CD14-positive monocyte (primary cell): Measurements from ENCODE around the gene FGGY. TPM values are rescaled to one million over a fixed set of nuclear protein-coding genes. Genes with fewer than 3 reads are reported as not detected.

Source experiments
- DNase-seq, 3 donors: peaks; one replicate each; pipeline ENCODE4 v3.0.0-alpha.2; 2011 to 2022
- H2AFZ ChIP-seq: 2 replicates; pipeline ENCODE4 v1.6.0; 2012; ENCODE audit warnings: mild to moderate bottlenecking, low read depth, low read length, inconsistent platforms; ENCODE audit not compliant: insufficient read depth, poor library complexity, severe bottlenecking
- H3K27ac ChIP-seq, 2 donors: 1 replicate in 1 of 2; 2 replicates in 1 of 2; pipeline ENCODE4 v1.5.1; 2012 to 2013; ENCODE audit warnings: low read length in 2 of 2, control low read depth in 1 of 2, inconsistent platforms in 1 of 2, low read depth in 1 of 2, mild to moderate bottlenecking in 1 of 2
- H3K27me3 ChIP-seq, 2 donors: one replicate each; pipeline versions ENCODE4 v1.6.0 to v1.6.1; 2011 to 2013; ENCODE audit warnings: low read length in 2 of 2; ENCODE audit not compliant: control insufficient read depth in 2 of 2, insufficient read depth in 2 of 2
- H3K36me3 ChIP-seq, 2 donors: replicated peaks in 1 of 2; 1 replicate in 1 of 2; 2 replicates in 1 of 2; pipeline versions ENCODE4 v1.5.1 to v1.6.1; 2012 to 2013; ENCODE audit warnings: low read length in 2 of 2, control low read depth in 1 of 2, inconsistent platforms in 1 of 2, mild to moderate bottlenecking in 1 of 2; ENCODE audit not compliant: insufficient read depth in 2 of 2, control insufficient read depth in 1 of 2
- H3K4me1 ChIP-seq, 2 donors: 1 replicate in 1 of 2; 2 replicates in 1 of 2; pipeline versions ENCODE4 v1.5.1 to v1.6.1; 2012 to 2013; ENCODE audit warnings: low read length in 2 of 2, control low read depth in 1 of 2, inconsistent platforms in 1 of 2, mild to moderate bottlenecking in 1 of 2, moderate library complexity in 1 of 2; ENCODE audit not compliant: insufficient read depth in 2 of 2, control insufficient read depth in 1 of 2
- H3K4me2 ChIP-seq: replicated peaks from 2 replicates; pipeline ENCODE3; 2012; ENCODE audit warnings: low read length, moderate library complexity, mild to moderate bottlenecking; ENCODE audit not compliant: poor library complexity, severe bottlenecking; ENCODE audit errors: extremely low read depth
- H3K4me3 ChIP-seq, 3 experiments: fragments of 200-600 bp in 1 of 3; sonication (generic) in 1 of 3; replicated peaks in 1 of 3; 1 replicate in 2 of 3; 2 replicates in 1 of 3; pipeline ENCODE4 v1.5.1; 2011 to 2013; ENCODE audit warnings: low read length in 3 of 3, mild to moderate bottlenecking in 3 of 3, control low read depth in 2 of 3, low read depth in 2 of 3, inconsistent platforms in 1 of 3, moderate library complexity in 1 of 3
- H3K79me2 ChIP-seq: 2 replicates; pipeline ENCODE4 v1.6.0; 2012; ENCODE audit warnings: mild to moderate bottlenecking, control low read depth, inconsistent platforms, low read length, moderate library complexity; ENCODE audit not compliant: insufficient read depth
- H3K9ac ChIP-seq: 2 replicates; pipeline ENCODE4 v1.6.0; 2017; ENCODE audit warnings: low read length, mild to moderate bottlenecking; ENCODE audit not compliant: insufficient read depth, poor library complexity, severe bottlenecking
- H3K9me3 ChIP-seq, 2 donors: replicated peaks in 1 of 2; 1 replicate in 1 of 2; 2 replicates in 1 of 2; pipeline versions ENCODE4 v1.5.1 to v1.6.1; 2012 to 2013; ENCODE audit warnings: low read length in 2 of 2, control low read depth in 1 of 2; ENCODE audit not compliant: control insufficient read depth in 1 of 2, insufficient read depth in 1 of 2
- H4K20me1 ChIP-seq: 2 replicates; pipeline ENCODE4 v1.6.0; 2012; ENCODE audit warnings: mild to moderate bottlenecking, low read length, control low read depth, moderate library complexity; ENCODE audit not compliant: insufficient read depth
- H3K27ac Mint-ChIP-seq, 7 donors: one replicate each; pipeline ENCODE4 v1.8.0; 2020; ENCODE audit warnings: mild to moderate bottlenecking in 7 of 7, mixed read lengths in 7 of 7, moderate library complexity in 6 of 7, inconsistent platforms in 2 of 7
- H3K27me3 Mint-ChIP-seq, 3 donors: one replicate each; pipeline ENCODE4 v1.8.0; 2021 to 2022; ENCODE audit warnings: low read depth in 3 of 3, mild to moderate bottlenecking in 3 of 3, mixed read lengths in 3 of 3, moderate library complexity in 3 of 3, inconsistent platforms in 1 of 3
- H3K36me3 Mint-ChIP-seq, 2 donors: one replicate each; pipeline ENCODE4 v1.8.0; 2020; ENCODE audit warnings: mixed read lengths in 2 of 2, inconsistent platforms in 1 of 2, mild to moderate bottlenecking in 1 of 2
- H3K4me1 Mint-ChIP-seq: one replicate; pipeline ENCODE4 v1.8.0; 2020; ENCODE audit warnings: mild to moderate bottlenecking, mixed read lengths
- H3K4me3 Mint-ChIP-seq, 2 donors: one replicate each; pipeline ENCODE4 v1.8.0; 2020; ENCODE audit warnings: mild to moderate bottlenecking in 2 of 2, mixed read lengths in 2 of 2, moderate library complexity in 1 of 2
- H3K9me3 Mint-ChIP-seq, 7 donors: one replicate each; pipeline ENCODE4 v1.8.0; 2020 to 2022; ENCODE audit warnings: mixed read lengths in 7 of 7, mild to moderate bottlenecking in 6 of 7, moderate library complexity in 6 of 7, inconsistent platforms in 2 of 7
- CTCF ChIP-seq: fragments of 200-600 bp; IDR thresholded peaks from one replicate; pipeline ENCODE4 v1.8.0; 2022; ENCODE audit warnings: antibody characterized with exemption, mild to moderate bottlenecking
- WGBS: methylation state at CpG from one replicate; pipeline ENCODE4 v1.1.5; 2013; ENCODE audit warnings: missing lambda C conversion rate; ENCODE audit not compliant: insufficient coverage; 5-methylcytosine and 5-hydroxymethylcytosine counted together
- intact Hi-C, 2 donors: fragments of 100-400 bp; cut with micrococcal nuclease; formaldehyde crosslinking; loops; one replicate each; pipeline versions ENCODE4 v1.15.0 to v1.15.1; 2023
- polyA plus RNA-seq, 3 donors: library from polyadenylated mRNA; depleted of rRNA in 1 of 3; unstranded in 2 of 3; stranded (reverse) in 1 of 3; fragments of 300-500 nt in 2 of 3; fragments of >200 nt in 1 of 3; fragmentation: Illumina TruSeq in 2 of 3; gene quantifications; 1 replicate in 2 of 3; 2 replicates in 1 of 3; pipeline ENCODE4 v1.2.3, GENCODE V29; 2012 to 2021

Gene FGGY
- polyA plus RNA-seq, 3 donors = 2.3 to 4.3 (median 2.9) TPM

DNA sequence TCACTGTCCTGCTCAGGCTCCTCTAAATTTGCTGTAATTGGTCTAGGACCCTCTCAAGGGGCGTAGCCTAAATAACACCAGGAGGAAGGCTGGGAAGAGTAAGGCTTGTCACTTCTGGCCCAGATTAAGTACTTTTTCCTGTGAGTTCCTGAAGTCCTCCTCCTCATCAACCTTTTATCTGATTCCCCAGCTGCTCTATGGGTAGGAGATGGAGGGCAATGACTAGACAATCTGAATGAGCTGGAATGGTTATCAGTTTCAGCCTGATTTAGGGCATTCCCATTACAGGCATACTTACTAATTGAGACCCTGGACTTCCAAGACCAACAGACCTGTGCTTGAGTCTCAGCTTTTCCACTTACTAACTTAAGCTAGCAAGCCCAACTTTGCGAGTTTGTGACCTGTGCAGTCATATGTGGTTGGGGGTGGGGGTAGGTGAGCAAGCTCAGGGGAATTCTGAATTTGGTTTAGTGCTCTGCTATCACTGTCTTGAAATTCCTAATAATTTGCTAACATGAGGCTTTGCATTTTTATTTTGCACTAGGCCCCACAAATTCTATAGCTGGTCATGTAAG, 18.0 kb upstream of the FGGY start:
- no CpG with 5 or more reads among the region's 2 CpGs for WGBS
- Mint-ChIP-seq H3K36me3 (no peaks in the 10 kb centered on the region), H3K4me1 (peaks cover 4% of the 10 kb centered on the region), H3K27ac (no peak overlapping the region), H3K4me3 (no peak overlapping the region), H3K9me3 (peaks cover 0 to 2% (median 0%) of the 10 kb centered on the region in 7 donors), H3K27me3 (peaks cover 0 to 5% (median 3%) of the 10 kb centered on the region in 3 donors)
- H3K4me3 ChIP-seq = no peak overlapping the region
- H3K4me2 ChIP-seq = no peak overlapping the region
- H3K79me2 ChIP-seq = no peaks in the 10 kb centered on the region
- intact Hi-C loops = no loop called here
- H3K27me3 ChIP-seq = no peaks in the 10 kb centered on the region
- TF ChIP-seq CTCF = no peak
- no peaks in the 10 kb centered on the region for H3K36me3 ChIP-seq
- H3K9me3 ChIP-seq = no peaks in the 10 kb centered on the region
- H3K4me1 ChIP-seq = peaks cover 0 to 5% of the 10 kb centered on the region in 2 donors
- H4K20me1 ChIP-seq = no peaks in the 10 kb centered on the region
- no peak for DNase-seq
- H3K9ac ChIP-seq = no peak overlapping the region
- no peak overlapping the region for H2AFZ ChIP-seq
- H3K27ac ChIP-seq = no peak overlapping the region

DNA sequence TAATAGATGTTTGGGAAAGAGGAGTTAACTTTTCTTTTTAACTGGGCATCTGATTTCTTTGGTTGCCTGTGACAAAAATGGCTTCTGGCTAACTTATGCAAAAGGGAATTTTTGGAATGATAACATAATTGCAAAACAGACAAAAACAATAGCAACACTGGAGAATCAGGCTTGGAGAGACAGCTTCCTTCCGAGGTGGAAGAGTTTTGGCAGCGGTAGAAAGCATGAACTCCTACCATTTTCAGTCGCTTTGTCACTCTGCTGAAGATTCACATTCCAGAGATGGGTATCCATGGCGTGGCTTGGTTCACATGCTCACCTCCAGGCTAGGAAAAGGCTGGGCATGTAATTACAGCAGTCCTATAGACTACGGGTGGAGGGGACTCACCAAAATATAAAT, 17.2 kb upstream of the FGGY start:
- H2AFZ ChIP-seq = no peak overlapping the region
- no peaks in the 10 kb centered on the region for H3K27me3 ChIP-seq
- intact Hi-C loops = no loop called here
- Mint-ChIP-seq H3K27ac (no peak overlapping the region), H3K27me3 (peaks cover 0 to 5% (median 3%) of the 10 kb centered on the region in 3 donors), H3K4me3 (no peak overlapping the region), H3K9me3 (peaks cover 0 to 3% (median 0%) of the 10 kb centered on the region in 7 donors), H3K4me1 (peaks cover 4% of the 10 kb centered on the region), H3K36me3 (no peaks in the 10 kb centered on the region)
- TF ChIP-seq CTCF = no peak
- no peaks in the 10 kb centered on the region for H3K9me3 ChIP-seq
- H3K36me3 ChIP-seq = no peaks in the 10 kb centered on the region
- H3K4me3 ChIP-seq = no peak overlapping the region
- H3K79me2 ChIP-seq = no peaks in the 10 kb centered on the region
- no peaks in the 10 kb centered on the region for H4K20me1 ChIP-seq
- no peak for DNase-seq
- WGBS = 100% methylated on average over 3 of the region's 5 CpGs
- H3K4me1 ChIP-seq = peaks cover 0 to 5% of the 10 kb centered on the region in 2 donors
- H3K4me2 ChIP-seq = no peak overlapping the region
- H3K27ac ChIP-seq = no peak overlapping the region
- H3K9ac ChIP-seq = no peak overlapping the region
